GM12873 (cell line): Measurements from ENCODE around the gene TNK1.

Source experiments
- TF ChIP-seq, protein P1 (sequence below): IDR thresholded peaks from 2 replicates; pipeline ENCODE4 v1.5.1; 2012; ENCODE audit warnings: low read depth, mild to moderate bottlenecking, moderate library complexity, low read length, control low read depth; ENCODE audit not compliant: insufficient read depth; ENCODE audit errors: missing control alignments

TNK1 gene

DNA sequence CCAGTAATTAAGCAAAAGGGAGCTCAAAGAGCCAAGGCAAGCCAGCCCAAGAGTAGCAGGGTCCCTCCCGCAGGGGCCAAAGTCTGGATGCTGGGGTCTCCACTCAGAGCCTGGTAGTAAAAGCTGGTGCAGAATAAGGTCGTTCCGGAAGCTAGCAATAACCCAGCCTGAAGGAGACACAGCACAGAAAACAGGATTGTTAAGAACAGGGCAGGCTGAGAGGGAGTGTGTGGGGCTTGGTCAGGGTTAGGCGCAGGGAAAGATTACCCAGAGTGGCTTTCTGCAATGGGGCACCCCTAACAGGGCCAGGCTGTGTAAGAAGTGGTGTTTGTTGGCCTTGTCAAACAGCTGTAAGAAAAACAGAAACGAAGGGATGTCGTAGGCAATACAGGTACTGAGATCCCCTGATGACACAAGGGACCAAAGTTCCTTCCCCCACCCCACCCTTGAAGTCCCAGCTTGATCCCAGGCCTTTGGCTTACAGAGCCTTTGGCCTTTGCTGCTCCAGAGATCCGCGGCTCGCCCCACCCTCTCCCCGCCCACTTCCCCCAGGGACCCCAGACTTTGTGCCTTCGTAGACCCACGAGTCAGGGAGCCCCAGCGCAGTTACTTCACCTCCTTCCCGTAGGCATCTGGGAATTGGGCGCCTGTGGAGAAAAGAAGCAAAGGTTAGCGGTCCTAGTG, 22.3 kb downstream of the TNK1 start:
- TF ChIP-seq, protein P1, sequence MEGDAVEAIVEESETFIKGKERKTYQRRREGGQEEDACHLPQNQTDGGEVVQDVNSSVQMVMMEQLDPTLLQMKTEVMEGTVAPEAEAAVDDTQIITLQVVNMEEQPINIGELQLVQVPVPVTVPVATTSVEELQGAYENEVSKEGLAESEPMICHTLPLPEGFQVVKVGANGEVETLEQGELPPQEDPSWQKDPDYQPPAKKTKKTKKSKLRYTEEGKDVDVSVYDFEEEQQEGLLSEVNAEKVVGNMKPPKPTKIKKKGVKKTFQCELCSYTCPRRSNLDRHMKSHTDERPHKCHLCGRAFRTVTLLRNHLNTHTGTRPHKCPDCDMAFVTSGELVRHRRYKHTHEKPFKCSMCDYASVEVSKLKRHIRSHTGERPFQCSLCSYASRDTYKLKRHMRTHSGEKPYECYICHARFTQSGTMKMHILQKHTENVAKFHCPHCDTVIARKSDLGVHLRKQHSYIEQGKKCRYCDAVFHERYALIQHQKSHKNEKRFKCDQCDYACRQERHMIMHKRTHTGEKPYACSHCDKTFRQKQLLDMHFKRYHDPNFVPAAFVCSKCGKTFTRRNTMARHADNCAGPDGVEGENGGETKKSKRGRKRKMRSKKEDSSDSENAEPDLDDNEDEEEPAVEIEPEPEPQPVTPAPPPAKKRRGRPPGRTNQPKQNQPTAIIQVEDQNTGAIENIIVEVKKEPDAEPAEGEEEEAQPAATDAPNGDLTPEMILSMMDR, result no peak

DNA sequence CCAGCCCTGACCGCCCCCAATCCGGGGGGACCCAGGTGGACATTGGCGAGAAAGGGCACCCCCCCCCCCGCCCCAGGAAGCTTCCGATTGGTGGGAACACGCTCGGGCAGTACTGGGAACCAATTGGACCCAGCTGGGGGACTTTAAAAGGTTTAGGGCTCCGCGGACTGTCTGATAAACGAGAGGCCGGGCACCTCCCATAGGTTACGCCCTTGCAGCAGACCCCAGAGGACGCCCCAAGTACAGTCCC, 22.8 kb downstream of the TNK1 start:
- TF ChIP-seq, protein P1, result no peak

DNA sequence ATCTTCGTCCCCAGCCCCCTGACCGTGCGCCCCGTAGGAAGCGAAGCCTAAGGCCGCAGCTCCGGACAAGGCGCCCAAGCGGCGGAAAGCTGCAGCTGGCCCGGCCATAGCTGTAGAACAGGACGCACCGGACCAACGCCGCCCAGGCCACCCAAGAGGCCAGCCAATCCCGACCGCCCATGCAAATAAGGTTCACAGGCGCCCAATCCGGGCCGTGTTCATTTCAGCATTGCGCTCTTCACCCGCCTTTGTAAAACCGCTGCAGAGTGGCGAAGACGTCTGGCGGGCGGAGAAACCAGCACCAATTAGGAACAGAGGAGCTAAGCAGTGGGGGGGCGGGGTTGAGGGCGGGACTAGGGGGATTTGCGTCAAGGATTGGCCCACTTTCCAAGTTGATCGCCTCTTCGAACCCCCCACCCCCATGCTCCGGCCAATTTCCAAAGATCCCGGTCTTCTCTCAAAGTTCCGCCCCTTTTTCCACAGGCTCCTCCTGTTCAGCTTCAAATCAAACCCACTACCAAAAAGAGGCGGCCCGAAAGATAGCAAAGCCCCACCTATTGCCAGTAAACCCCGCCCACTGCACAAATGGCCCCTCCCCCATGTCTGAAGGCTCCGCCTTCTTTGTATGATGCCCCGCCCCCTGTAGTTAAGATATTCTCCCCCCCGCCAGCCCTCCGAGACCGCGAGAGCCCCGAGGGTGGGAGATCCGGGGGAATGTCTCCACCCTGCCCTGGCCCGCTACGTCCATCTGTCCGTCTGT, 23.3 kb downstream of the TNK1 start, which contains the start of gene TMEM256:
Gene TMEM256, minus strand, starts transcription at position 121 of the 760 bp plus-strand sequence. Its CDS starts 13 bp downstream, at position 108.
- TF ChIP-seq, protein P1, result no peak

DNA sequence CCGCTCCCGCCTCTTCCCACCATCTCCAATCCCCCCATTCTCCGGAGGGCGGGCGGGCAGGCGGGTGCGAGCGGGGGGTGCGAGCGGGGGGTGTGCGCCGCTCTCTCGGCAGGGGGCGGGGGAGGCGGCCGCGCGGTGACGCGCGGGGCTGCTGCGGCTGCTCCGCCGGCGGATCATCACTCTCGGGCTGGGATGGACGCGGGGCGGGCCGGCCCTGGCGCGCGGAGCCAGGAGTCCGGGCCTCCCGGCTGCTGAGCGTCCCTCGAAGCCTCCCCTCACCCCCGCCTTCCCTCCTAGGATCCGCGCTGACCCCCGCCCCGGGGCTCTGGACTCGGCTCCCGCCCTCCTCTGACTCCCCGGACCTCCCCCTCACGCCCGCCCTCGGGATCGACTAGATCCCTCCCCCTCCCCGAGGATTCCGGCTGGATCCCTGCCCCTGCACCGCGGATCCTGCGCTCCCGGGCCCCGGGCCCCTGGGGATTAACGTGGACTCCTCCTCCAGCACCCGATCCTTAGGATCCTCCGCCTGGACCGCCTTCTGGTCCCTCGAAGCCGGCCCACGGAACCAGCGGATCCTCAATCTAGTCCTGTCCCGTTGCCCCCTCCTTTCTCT, 24.0 kb downstream of the TNK1 start:
- TF ChIP-seq, protein P1, result no peak

DNA sequence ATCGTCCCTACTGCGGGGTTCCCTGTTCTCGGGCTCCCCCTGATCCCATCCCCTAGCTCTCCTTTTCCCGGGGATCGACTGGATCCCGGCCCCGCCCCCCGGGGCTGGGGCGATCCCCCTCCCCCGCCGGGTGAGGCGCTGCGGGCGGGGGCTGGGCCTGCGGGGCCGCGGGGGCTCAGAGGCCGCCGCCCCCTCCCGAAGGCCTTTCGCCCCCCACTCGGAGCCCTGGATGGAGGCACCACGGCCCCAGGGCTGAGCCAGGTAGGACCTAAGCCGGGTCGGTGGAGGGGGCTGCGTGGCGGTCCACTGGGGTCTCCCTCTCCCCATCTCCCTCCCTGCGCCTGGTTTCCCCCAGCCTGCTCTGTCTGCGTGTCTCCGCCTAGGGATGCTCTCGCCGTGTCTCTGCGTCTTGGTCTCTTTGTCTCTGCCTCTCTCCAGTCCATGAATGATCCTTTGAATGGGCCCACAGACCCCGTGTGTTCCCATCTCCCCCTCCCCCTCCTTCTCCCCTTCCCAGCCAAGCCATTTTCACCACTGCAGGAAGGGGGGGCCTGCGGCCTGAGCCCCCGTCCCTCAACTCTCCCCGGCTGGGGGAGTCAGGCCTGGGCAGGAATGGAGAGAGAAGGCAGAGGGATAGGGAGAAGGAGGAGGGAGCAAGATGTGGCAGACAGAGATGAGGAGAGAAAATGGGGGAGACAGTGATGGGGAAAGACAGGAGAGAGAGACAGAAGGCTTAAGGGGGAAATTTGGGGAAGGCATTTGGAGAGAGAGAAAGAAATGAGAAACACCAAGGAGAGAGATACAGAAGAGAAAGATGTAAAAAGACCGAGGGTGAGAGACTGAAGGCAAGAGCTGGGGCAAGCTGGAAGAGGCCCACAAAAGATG, 24.7 kb downstream of the TNK1 start:
- TF ChIP-seq, protein P1, result no peak

DNA sequence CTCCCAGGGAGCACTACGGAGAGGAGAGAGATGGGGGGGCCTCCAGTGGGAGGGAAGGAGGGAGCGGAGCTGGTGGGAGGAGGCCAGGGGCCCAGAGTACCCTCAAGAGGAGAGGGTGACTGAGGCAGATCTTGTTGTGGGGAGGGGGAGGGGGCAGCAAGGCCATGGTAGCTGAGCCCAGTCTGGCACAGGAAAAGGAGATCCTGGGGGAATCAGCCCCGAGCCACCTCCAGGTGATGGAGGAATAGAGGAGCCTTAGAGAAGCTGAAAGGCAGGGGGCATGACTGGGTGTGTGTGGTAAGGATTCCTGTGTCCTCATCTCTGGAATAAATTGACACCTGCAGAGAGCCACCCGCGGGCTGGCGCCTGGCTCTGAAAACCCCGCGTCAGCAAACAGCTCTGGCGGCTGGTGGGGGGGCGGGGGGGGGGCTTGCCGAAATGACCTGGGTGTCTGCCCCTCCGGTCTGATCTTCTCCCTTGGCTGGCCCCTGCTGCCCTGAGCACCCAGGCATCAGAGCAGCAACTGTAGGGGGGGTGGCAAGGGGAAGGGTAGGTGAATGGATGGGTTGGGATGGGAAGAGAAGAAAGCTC, 25.4 kb downstream of the TNK1 start:
- TF ChIP-seq, protein P1, result no peak
